Mesangial cell (primary cell): ENCODE measurements around the gene TMEM176A. TPM values are rescaled to one million over a fixed set of nuclear protein-coding genes. Genes with fewer than 3 reads are reported as not detected.

Experiments
- total RNA-seq: library from RNA; depleted of rRNA; stranded (reverse); fragments of >200 nt; gene quantifications from 2 replicates; pipeline ENCODE4 v1.2.3, GENCODE V29; 2015

Gene TMEM176A, protein sequence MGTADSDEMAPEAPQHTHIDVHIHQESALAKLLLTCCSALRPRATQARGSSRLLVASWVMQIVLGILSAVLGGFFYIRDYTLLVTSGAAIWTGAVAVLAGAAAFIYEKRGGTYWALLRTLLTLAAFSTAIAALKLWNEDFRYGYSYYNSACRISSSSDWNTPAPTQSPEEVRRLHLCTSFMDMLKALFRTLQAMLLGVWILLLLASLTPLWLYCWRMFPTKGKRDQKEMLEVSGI
- total RNA-seq = 1.1 TPM in 1 of 2 replicates, not detected in the other

DNA sequence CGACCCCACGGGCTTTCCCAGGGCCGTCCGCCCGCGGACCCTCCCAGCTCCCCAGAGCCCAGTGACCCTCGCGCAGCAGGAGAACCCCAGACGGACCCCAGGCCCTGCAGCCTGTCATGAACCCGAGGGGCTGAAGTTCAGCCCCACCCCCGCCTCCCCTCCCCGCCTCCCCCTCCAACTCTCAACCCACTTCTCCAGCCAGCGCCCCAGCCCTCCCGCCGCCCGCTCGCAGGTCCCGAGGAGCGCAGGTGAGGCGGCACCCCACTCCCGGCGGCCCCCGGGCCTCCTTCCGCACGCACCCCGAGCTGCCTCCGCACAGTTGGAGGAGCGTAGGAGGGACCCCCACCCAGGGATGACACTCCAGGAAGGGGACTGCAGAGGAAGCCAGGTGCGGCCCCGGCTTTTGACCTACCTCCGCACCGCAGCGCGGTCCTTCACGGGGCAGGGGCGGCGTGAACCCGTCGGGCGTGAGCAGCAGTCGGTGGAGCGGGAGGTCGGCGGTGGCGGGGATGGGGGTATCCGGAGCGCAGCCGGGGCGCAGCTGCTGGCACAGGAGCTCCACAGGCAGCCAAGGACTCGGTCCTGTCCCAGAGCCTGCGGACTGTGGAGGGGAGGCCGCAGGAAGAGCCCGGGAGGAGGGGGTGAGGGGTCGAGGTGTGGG, at the start of gene TMEM176A:
TMEM176A (plus strand) TSS at position 189 of the 661 bp plus-strand sequence. CDS start 782 bp downstream, outside the sequence.

GRCh38 chr7:150799741-150800580, 608 bp upstream of the TMEM176A start, which contains the start of gene TMEM176B:
Gene TMEM176B, minus strand, starts transcription at chr7:150800364. Its CDS starts 3,795 bp downstream, at chr7:150796569.

DNA sequence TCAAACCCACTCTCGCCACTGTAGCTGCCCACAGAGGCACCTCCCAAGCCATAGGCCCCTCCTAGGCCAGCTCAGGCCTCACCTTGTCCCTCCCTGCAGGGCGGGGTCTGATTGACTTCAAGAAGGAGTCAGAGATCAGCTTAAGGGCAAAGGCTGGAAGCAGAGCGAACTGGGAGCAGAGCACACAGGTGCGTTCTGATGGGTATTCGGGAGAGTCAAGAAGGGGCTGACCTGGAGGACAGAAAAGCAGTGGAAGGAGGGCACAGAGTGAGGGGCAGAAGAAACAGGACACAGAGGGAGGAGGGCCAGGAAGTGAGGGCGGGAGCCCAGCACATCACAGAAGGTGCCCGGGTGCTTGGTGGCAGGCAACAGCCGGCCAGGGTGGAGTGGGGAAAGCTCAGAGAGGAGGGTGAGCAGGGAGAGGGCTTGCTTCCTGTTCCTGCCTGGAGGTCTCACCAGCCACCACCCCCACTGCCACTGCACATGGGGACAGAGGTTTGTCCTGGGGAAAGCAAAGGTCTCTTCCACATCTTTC, 51.9 kb downstream of the TMEM176A start, which contains the start of gene AOC1:
AOC1 (plus strand) TSS at position 147 of the 535 bp plus-strand sequence. CDS start 3,954 bp downstream, outside the sequence.

Other genes starting within 250 kb of the TMEM176A start
- not detected in 2 replicates for gene GIMAP4, start 233.4 kb upstream of the TMEM176A start, total RNA-seq
- not detected in 2 replicates for gene GIMAP6, start 168.4 kb upstream of the TMEM176A start, total RNA-seq
- gene GIMAP2, start 115.1 kb upstream of the TMEM176A start, total RNA-seq = not detected in 2 replicates
- not detected in 2 replicates for gene GIMAP1, start 84.2 kb upstream of the TMEM176A start, total RNA-seq
- not detected in 2 replicates for gene GIMAP5, start 63.4 kb upstream of the TMEM176A start, total RNA-seq
- gene TMEM176B, start 405 bp upstream of the TMEM176A start, total RNA-seq = not detected in 2 replicates
- not detected in 2 replicates for gene AOC1, start 51.7 kb downstream of the TMEM176A start, total RNA-seq
- gene KCNH2, start 177.6 kb downstream of the TMEM176A start, total RNA-seq = 1.4 and 2.3 TPM in 2 replicates
- 2.0 and 4.3 TPM in 2 replicates for gene NOS3, start 190.2 kb downstream of the TMEM176A start, total RNA-seq
- gene ATG9B, start 223.7 kb downstream of the TMEM176A start, total RNA-seq = under 0.01 and 0.33 TPM in 2 replicates
- 35.2 and 52.0 TPM in 2 replicates for gene ABCB8, start 227.7 kb downstream of the TMEM176A start, total RNA-seq
- 0.38 TPM in 1 of 2 replicates, not detected in the other for gene ASIC3, start 247.8 kb downstream of the TMEM176A start, total RNA-seq